H1 (cell line): ENCODE results near the gene ACAA1. TPM values are rescaled to one million over a fixed set of nuclear protein-coding genes. Genes with fewer than 3 reads are reported as not detected.

Source experiments
- NRF1 ChIP-seq: IDR thresholded peaks from 2 replicates; pipeline ENCODE4 v1.6.1; 2011; ENCODE audit warnings: mild to moderate bottlenecking, low read depth, low read length, improper control_type of control experiment
- POLR2AphosphoS5 ChIP-seq: IDR thresholded peaks from 2 replicates; pipeline ENCODE4 v1.6.1; 2011; ENCODE audit warnings: low read depth, low read length
- SAP30 ChIP-seq: fragments of 300-600 bp; sonication (generic); IDR thresholded peaks from 2 replicates; pipeline ENCODE4 v1.7.1; 2012; ENCODE audit warnings: low read length, moderate library complexity, mild to moderate bottlenecking, inconsistent platforms; ENCODE audit not compliant: insufficient read depth, insufficient replicate concordance
- polyA plus RNA-seq, 7 experiments: library from polyadenylated mRNA; depleted of rRNA in 3 of 7; stranded (reverse) in 5 of 7; unstranded in 2 of 7; fragments of >200 nt in 5 of 7; fragments of 200-250 nt in 2 of 7; gene quantifications; 1 replicate in 5 of 7; 2 replicates in 1 of 7; 4 replicates in 1 of 7; pipeline versions ENCODE4 v1.2.1 to v1.2.3, GENCODE V29; 2011 to 2013; ENCODE audit warnings: missing spikeins in 2 of 7, mixed read lengths in 2 of 7
- total RNA-seq: library from RNA; stranded (reverse); fragmentation: NEBNext Ultra II Directional; extraction: Animal tissue kit (Norgen Biotek cat#: 25700); gene quantifications from 2 replicates; pipeline ENCODE4 v1.2.1, GENCODE V29; 2021
- TF ChIP-seq, protein P1 (sequence below), 3 experiments: IDR thresholded peaks; 1 replicate in 2 of 3; 2 replicates in 1 of 3; pipeline versions ENCODE4 v1.5.1 to v1.6.1; 2011; ENCODE audit warnings: low read length in 3 of 3, mild to moderate bottlenecking in 3 of 3, inconsistent platforms in 2 of 3, low read depth in 1 of 3, moderate library complexity in 1 of 3; ENCODE audit not compliant: insufficient read depth in 1 of 3; ENCODE audit errors: control extremely low read depth in 1 of 3

The ACAA1 gene
- total and polyA plus RNA-seq, 2 of the 8 experiments (the other 6 are each of a cell fraction or from before 2014, with no cell fraction given), result 23.1 to 34.8 TPM

DNA sequence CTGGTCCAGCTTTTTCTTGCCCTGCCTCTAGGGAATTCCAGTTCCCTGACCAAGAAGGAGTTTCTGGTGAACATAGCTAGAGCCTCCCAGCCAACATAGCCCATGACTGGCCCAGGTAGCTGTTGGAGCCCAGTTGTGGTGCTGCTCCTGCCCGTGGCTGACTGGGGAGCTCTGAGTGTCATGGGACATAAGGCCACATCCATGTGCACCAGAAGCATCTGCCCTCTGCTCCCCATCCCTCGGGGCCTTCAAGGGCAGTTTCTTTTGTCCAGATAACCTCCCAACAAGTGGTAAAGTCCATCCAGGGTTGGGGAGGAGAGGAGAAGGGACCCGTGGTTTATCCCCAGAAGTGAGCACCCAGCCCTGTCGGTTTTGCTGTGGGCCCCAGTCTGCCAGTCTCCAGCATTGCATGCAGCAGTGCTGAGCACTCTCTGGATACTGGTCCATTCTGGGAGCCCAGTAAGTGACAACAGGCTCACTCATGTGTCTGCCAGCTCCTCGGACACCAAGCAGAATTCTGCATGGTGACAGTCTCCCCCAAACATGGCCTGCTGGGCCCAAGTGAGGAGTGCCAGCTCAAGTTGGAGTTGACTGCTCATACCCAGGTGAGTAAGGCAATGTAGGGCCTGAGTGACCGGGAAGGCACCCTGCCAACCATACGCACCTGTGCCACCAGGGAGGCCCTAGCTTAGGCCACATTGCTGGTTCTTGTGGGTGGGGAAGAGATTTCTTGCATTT lies 28.8 kb downstream of the ACAA1 start (continued):
- no peak for TF ChIP-seq SAP30
- no peak for TF ChIP-seq NRF1
- TF ChIP-seq POLR2AphosphoS5, result no peak
- TF ChIP-seq, protein P1, sequence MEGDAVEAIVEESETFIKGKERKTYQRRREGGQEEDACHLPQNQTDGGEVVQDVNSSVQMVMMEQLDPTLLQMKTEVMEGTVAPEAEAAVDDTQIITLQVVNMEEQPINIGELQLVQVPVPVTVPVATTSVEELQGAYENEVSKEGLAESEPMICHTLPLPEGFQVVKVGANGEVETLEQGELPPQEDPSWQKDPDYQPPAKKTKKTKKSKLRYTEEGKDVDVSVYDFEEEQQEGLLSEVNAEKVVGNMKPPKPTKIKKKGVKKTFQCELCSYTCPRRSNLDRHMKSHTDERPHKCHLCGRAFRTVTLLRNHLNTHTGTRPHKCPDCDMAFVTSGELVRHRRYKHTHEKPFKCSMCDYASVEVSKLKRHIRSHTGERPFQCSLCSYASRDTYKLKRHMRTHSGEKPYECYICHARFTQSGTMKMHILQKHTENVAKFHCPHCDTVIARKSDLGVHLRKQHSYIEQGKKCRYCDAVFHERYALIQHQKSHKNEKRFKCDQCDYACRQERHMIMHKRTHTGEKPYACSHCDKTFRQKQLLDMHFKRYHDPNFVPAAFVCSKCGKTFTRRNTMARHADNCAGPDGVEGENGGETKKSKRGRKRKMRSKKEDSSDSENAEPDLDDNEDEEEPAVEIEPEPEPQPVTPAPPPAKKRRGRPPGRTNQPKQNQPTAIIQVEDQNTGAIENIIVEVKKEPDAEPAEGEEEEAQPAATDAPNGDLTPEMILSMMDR (IDR thresholded peaks at IDR 0.05; ENCODE audit: control extremely low read depth in 1 of 3, insufficient read depth in 1 of 3, low read depth in 1 of 3, low read length in 3 of 3), result no peak
